ENCODE results near the gene ADAM12.

ADAM12 gene

DNA sequence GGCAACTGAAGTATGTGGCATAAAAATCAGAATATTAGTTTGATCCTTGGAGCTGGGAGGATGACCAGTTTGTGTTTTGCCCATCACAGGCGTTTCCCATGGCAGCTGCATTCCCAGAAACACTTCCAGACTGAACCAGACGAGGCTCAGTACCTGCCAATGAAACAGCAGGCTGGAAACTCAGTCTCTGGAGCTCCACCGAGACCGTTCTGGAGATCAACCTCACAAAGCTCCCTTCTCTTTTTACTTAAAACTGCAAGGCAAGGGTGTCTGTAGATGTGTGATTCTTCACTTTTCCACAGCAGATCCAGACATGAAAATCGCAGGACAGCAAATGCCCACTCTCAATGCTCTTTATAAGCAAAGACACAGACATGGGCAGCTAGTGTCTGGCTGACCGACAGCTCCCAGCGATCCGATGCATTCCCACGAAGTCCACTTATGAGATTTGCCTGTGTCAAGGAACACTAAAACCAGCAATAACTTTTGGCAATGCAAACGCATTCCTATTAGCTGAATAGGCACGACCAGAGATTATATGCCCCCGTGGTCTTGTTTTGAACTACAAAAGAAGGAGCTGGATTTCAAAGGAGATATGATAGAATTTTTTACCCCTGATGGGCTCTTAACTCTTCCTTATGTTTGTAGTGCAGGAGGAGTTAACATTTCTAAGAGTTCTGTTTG is 72.6 kb downstream of the ADAM12 start:
- DNase-seq (ENCODE audit: low spot score), result no peak

DNA sequence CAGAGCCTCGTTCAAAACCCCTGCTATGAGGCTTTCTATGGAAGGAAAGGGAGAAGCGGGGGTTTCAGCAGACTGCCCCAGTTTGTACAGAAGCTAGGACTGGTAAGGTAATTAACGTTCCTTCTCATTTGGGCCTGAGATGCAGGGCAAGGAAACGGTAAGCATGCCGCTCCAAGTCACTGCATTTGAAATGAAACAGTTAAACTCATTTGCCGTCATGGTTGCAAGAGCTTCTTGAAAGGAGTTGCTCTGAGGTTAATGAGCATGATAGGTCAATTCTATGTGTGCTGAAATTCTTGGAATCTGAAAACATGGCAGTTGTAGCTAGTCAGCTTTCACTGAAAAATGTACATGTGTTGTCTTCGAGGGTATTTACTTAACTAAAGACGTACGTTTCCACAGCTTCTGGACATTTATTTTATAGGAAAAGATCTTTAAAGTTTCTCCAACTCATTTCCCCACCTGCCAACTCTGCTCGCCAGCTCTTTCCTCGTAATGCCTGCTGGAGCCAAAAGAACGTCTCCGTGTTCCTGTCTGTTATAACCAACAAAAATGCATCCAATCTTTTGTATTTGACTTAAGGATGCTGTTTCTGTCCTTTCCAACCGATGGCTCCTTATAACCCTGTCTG is 73.3 kb downstream of the ADAM12 start:
- no peak for DNase-seq (ENCODE audit: low spot score)

DNA sequence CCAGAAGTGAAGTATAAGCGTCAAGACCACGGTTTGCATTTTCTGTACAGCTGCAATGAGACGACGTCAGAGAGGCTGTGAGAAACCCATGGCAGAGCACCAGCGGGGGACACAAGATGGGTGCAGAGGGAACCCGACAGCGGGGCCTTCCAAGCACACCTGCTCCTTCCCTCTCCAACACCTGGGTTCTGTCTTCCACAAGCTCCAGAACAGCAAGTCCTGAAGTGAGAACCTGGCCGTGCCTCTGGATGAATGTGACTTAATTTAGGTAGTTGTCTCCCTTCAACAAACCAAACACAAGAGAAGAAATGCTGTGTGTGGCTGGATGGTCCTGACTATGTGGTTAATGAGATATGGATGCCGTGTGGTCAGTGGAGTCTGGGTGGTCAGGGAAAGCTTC is 76.1 kb downstream of the ADAM12 start:
- no peak for DNase-seq (ENCODE audit: low spot score)

DNA sequence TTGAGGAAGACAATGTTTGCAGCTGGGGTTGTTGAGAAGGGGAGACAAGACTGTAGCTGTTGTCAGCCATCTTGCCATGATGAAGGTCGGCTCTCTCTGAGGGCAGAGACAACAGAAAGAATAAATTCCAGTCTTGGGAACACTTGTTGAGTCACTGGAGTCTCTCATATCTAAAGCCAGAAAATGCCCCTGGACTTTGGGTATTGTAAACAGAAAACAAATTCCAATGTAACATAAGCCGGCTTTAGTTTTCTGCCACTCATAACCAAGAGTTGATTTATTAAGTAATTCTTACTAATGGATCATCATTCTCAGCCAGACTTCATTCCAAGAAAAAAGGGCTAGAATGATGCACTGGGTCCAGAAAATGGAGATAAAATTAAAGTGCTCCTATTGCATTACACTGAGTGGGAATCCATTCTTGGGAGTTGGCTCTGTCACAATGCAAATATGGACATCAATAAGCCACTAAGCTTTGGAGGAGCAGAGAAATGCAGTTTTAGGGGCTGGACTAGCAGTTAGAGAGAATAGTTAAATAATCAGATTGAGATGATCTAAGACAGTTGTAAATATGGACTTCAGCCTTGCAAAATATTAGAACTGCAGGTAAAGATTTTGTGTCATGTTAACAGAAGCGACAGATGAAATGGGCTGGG is 78.9 kb downstream of the ADAM12 start:
- peak; percentile 3 for DNase-seq (ENCODE audit: low spot score)

DNA sequence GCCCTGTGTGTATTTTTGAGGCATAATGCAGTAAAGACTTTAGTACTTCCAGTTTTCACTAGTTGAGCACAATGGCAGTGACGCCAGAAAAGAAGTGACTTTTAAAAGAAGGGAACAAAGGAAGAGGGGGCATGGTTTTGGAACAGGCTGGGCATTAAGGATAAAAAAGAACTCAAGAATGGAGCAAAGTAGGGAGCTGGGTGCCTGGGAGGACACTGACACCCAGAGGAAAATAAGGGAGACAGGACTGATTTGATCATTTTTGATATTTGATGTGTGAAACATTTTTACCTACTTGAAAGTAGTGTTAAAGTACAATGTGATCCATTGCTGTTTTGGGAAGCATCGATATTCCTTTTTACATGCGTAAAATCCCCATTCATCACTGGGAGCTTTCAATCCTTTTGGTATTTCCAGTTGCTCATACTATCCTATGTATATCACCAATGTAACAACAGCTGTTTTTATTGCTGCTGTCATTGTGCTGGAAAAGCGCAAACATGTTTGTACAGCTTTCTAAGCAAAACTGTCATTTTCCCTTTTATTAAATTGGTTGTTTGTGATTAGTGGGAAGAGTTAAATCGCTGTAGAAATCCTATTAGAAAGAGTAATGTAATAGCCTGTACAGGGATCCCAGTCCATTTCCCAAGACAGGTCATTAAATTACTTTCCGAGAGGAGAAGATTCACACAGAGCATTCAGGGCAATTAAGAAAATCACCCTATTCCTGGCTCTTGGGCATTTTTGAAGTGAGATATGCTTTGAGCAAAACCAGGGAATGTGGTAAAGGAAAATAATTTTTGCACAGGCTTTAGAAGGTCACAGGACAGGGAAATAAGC is 85.2 kb downstream of the ADAM12 start:
- no peak for DNase-seq (ENCODE audit: low spot score)

DNA sequence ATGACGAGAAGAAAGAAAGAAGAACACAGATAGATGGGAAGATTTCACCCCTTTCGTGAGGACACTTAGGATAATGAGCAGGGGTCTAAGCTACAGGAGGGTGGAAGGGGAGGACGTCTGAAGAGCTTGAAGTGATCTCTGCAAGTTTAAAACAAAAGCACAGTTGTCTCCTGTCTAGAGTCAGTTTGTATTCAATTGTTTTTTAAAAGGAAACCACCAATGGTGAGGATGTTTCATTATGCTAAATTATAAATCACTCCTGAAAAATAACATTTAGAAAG is 85.9 kb downstream of the ADAM12 start:
- no peak for DNase-seq (ENCODE audit: low spot score)

DNA sequence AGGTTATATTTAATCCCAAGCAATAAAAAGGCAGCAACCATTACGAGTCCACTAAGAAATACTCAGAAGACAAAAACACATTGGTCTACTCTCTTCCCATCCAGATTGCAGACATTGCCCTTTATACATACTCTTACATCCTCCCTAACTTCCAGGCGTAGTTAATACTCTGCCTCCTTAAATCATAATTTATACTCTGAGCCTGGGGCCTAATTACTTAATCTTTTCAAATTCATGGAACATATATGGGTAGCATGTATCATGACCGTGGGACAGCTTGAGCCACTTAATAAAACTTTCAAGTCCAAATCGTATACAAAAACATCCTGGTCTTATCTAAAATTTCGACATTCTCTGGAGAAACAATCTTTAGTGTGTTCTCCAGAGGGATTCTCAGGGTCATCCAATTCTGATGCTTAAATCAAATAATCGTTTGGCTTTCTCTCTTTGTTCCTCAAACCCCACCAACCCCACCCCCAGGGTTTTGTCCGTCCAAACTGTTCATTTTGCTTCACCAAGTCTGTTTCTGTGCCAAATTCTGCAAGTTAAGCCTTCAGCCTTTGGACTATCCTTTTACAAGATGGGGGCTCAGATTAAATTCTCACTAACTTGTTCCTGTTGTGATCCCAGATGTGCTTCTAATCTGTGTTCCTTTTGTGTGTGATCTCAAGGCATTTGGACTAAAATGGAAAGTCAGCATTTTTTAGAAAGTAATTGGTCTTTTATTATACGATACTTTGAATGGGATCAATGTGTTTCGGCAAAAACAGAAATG is 86.4 kb downstream of the ADAM12 start:
- no peak for DNase-seq (ENCODE audit: low spot score)

DNA sequence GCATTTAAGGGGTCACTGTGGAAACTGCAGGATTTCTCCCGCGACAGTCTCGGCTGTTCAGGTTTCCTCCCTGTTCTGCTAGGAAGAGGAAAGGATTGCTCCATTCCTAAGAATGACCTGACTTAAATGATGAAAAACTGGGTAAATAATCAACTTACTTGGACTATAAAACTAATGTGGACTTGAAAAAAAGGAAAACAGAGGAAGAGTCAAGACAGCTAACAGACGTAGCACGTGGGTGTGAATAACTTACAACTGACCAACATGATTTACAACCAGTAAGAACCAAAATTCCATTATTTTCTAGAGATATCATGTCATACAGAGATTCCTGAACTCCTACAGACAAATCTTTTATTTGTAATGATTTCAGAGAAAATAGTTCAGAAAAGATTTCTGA is 93.8 kb downstream of the ADAM12 start:
- peak; percentile 3 for DNase-seq (ENCODE audit: low spot score)

DNA sequence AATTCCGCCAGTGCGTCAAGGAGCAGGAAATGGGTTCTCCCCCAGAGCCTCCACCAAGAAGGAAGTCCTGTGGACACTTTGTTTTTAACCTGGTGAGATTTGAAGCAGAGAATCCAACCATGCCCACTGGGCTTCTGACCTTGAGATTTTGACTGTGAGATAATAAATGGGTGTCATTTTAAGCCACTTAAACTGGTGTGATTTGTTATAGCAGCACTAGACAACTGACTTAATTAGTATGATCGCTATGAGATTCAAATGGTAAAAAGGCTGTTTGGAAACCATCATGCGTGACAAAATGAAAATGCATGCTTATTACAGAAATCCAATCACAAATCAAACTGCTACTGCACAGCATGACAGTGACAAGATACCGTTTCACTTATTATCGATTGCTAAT is 98.0 kb downstream of the ADAM12 start:
- no peak for DNase-seq (ENCODE audit: low spot score)

DNA sequence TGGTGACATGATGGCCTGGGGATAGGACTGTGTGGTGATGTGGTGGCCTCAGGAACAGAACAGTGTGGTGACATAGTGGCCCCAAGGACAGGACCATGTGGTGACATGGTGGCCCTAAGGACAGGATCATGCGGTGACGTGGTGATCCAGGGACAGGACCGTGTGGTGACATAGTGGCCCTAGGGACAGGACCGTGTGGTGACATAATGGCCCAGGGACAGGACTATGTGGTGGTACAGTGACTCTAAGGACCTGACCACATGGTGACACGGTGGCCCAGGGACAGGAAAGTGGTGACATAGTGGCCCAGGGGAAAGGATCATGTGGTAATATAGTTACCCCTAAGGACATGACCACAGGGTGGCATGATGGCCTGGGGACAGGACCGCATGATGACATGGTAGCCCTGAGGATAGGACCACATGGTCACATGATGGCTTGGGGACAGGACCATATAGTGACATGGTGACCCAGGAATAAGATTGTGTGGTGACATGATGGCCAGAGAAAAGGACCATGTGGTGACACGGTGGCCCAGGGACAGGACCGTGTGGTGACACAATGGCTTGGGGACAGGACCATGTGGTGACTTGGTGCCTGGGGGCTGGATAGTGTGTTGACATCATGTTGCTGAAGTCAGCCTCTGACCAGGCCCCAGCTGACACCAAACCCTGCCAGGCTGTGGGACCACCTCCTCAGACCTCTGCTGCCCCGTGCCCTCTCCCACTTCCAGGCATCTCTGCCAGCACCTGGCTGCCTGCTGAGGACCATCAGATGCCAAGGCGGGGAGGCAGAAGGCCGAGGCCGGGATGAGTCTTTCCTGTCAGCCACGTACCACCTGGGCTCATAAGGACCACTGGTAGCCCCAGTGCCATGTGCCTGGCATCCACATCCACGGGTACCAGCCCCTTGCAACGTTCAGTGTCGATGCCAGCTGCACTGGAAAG is 99.5 kb downstream of the ADAM12 start:
- no peak for DNase-seq (ENCODE audit: low spot score)

DNA sequence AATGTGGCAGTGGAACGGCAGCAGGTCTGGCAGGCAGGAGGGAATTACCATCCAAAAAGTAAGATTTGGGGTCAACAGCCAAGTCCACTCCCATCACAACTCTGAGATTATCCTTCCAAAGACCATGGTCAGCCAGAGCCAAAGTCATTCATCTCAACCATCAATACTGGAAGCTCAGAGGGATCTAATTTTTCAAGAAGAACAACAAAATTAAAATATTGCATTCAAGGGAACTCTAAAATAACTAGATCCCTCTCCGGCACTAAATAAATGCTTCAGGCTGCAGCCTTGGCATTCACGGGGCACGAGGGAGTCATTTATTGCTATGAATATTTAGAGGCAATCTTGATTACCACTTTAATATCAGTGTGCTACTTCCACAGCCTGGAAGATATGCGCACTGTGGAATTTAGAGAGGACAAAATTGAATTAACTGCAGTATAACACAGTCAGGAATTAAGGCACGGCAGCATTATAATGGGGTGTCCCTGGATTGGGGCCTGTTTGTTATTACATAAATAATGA is 102.0 kb downstream of the ADAM12 start:
- DNase-seq (ENCODE audit: low spot score), result no peak

DNA sequence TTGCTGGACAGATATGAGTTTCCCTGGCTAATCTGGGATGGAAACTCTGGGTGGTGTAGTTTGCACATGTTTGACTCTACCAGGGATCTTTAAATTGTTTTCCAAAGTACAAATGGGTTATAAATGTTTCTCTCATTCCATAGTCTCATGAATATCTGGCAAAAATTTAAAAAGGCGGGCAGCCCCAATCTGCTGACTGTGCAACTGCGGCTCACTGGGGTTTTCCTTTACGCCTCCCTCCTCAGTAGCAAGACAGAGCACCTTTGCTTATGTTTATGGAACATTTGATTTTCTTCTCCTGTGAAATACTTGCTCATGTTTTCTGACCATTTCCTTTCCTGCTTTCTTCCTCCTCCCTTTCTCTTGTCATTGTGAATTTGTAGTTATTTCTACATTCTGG is 105.0 kb downstream of the ADAM12 start:
- no peak for DNase-seq (ENCODE audit: low spot score)

DNA sequence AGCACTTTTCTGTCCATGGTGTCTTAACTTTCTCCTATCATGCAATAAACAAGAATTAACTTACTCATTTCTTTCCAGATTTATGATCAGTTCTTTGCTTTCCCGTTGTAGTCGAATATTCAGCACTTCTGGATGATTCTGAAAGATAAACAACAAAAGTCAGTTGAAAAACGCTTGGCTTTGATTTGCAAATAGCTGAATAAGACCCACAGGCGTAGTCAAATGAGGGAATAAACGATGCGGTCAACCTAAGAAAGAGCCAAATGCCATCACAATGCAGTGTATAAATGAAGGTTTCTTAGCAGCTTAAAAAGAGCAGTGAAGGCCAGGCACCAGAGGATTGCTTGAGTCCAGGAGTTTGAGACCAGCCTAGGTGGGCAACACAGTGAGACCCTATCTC is 109.4 kb downstream of the ADAM12 start:
- no peak for DNase-seq (ENCODE audit: low spot score)

DNA sequence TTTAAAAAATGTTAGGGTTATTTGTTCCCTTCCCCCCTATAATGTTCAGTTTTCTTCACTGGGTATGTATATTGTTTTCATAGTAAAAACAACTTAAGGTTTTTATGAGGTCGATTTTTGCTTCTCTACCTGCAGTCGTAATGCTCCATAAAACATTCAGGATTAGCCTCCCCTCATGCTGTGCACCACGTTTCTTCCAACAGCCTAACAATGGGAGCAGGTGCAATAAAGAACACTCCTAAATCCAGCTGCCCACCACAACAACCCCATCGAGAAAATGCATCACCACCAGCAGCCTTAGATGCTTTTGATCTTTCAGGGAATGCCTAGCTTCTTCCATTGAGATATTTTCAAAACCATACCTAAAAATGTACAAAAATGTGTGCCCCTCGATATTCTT is 111.1 kb downstream of the ADAM12 start:
- DNase-seq (ENCODE audit: low spot score), result no peak

DNA sequence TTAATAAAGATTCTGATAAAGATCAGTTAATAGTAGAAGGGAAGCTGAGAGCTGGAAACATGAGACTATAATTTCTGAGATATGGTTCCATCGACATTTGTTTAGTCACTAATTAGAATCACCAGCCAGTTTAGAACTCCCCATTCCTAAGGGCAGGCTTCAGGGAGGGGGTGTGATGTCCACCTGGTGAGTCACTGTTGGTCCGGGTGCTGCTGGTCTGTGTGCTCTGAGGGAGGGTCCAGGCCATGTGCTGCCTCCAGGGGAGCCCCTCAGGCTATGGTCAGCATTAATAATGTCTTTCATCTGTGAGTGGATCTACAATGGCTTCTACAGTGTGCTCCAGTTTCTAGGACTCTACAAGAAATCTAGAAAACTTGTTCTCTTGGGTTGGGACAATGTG is 115.8 kb downstream of the ADAM12 start:
- no peak for DNase-seq (ENCODE audit: low spot score)

DNA sequence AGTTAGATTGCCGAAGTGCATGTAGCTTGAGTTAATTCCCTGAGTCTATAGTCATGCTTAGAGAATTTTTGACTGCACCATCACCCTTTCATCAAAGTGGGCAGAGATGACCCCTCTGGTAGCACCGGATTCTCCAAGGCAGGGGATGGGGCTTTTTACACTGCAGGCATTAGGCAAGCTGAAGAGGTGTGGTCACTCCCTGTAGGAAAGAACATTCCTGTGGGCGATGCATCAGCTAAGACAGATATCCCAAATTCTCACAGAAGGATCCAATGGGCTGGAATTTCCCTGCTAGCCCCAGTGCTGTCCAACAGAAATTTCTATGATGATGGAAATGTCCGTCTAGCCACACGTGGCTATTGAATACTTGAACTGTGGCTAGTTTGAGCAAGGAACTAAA is 118.2 kb downstream of the ADAM12 start:
- DNase-seq (ENCODE audit: low spot score), result no peak

DNA sequence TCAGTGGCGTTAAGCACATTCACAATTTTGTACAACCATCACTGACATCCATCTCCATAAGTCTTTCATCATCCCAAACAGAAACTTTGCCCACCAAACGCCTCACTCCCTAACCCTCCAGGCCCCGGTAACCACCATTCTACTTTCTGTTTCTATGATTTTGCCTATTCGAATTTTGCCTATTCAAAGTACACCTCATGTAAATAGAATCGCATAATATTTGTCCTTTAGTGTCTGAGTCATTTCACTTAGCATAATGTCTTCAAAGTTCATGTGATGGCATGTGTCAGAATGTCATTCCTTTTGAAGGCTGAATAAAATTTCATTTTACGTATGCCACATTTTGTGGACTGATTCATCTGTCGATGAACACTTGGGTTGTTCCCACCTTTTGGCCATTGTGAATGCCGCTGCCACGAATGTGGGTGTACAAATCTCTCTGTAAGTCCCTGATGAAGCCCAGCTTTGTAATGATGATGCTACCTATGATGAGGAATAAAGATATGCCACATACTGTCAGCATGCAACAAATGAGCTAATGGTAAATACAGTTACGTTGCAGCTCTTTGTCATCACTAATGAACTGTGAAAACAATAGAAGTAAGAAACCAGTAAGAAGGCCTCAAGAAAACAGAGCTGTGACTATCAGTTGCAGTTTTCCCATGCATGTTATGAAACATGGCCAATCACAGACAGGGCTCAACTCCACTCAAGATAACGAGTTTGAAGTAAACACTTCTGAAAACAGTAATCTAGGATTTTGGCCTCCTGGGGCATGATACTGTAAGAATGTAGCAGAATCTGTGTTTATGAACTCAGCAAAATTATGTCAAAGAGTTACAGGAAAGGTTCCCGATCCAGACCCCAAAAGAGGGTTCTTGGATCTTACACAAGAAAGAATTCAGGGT is 120.0 kb downstream of the ADAM12 start:
- no peak for DNase-seq (ENCODE audit: low spot score)

DNA sequence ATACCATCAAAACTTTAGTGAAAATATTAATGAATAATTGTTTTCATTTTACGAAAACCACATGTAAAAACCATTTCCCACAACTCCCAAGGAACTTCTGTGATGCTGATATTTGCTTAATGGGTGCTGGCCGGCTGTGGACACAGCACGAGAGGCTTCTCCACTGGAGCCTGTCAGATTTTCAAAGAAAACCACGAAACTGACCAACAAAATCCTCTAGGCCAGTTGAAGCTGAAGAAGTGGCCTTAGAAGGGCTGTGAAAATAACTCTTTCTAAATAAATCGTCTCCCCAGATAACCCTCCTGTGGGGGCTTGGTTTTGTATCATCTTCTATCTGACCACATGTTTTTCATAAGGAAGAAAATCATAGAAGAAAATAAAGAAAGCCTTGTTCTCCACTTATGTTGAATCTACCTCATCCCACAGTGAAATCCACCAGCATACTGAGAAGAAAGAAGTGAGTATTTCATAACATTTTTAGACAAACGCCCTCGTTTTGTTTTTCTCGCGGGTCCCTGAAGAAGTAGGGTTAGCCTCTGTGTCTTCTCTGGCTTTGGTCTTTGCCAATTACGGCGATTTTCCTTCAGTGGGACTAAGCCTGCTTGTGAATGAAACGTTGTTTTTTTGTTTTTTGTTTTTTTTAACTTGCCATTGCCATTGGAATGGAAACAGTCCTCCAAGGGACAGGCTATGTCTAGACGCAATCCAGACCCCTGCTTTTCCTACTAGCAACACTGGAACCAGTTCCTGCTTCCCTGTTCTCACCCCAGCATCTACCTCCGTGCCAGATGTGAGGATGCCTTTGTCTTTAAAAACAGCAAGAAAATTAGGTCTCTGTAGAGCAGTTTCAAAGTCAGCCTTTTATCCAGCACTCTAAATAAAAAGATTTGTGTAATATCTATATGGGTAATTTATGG is 123.9 kb downstream of the ADAM12 start:
- no peak for DNase-seq (ENCODE audit: low spot score)
